ENCODE results near the gene PCNX4. TPM values are rescaled to one million over a fixed set of nuclear protein-coding genes. Genes with fewer than 3 reads are reported as not detected.

The PCNX4 gene
- polyA plus RNA-seq, 2 donors = 7.1 to 10.5 TPM

DNA sequence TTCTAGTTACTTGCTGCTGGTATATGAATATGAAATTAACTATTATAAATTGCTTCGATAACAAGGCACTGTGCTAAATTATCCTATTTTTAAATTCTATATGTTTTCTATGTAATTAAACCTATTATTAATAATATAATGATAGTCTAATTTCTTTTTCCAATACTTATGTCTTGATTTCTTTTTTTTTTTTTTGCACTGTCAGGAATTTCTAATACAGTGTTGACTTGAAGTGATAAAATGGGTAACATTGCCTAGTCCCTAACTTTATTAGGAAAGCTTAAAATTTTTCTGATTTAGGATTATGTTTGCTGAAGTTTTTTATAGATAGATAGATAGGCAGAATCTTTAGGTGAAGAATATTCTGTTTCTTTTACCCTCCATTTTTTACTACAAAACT, 87.1 kb downstream of the PCNX4 start:
- peaks cover 0 to 2% of the 10 kb centered on the region in 2 donors for H3K4me1 ChIP-seq (ENCODE audit: control insufficient read depth in 2 of 2, insufficient read depth in 2 of 2, low read length in 1 of 2)
- 97 to 98% methylated on average over 1 of the region's 1 CpG for WGBS, 2 donors
- no peaks in the 10 kb centered on the region for H3K9me3 ChIP-seq (ENCODE audit: control insufficient read depth in 2 of 2, insufficient read depth in 1 of 2, low read depth in 1 of 2, low read length in 1 of 2)

DNA sequence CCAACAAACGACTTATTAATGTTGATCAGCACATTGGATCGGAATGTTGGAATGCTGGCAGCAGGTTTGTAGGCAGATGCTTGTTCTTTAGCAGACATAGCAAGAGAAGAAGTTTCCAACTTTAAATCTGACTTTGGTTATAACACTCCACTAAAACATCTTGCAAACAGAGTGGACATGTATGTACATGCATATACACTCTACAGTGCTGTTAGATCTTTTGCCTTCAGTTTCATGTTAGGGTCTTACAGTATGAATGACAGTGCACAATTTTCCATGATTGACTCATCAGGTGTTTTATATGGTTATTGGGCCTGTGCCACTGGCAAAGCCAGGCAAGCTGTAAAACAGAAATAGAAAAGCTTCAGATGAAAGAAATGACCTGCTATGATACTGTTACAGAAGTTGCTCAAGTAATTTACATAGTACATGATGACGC, 87.7 kb downstream of the PCNX4 start:
- Histone ChIP-seq H3K9me3 (ENCODE audit: control insufficient read depth in 2 of 2, insufficient read depth in 1 of 2, low read depth in 1 of 2, low read length in 1 of 2) (no peaks in the 10 kb centered on the region), H3K4me3 (ENCODE audit: low read depth in 1 of 2, low read length in 2 of 2) (no peak overlapping the region), H3K36me3 (ENCODE audit: control insufficient read depth in 2 of 2, insufficient read depth in 2 of 2, low read length in 1 of 2) (no peaks in the 10 kb centered on the region), H3K27me3 (ENCODE audit: control insufficient read depth in 1 of 2, insufficient read depth in 2 of 2, low read length in 2 of 2) (no peaks in the 10 kb centered on the region), H3K27ac (ENCODE audit: low read depth in 2 of 2, low read length in 1 of 2) (no peak overlapping the region), H3K4me1 (ENCODE audit: control insufficient read depth in 2 of 2, insufficient read depth in 2 of 2, low read length in 1 of 2) (peaks cover 0 to 2% of the 10 kb centered on the region in 2 donors)
- WGBS, 2 donors = 34 to 54% methylated on average over 3 of the region's 3 CpGs

More for the DNA sequence above, 87.1 kb downstream of the PCNX4 start:
- Histone ChIP-seq H3K27ac (ENCODE audit: low read depth in 2 of 2, low read length in 1 of 2) (no peak overlapping the region), H3K27me3 (ENCODE audit: control insufficient read depth in 1 of 2, insufficient read depth in 2 of 2, low read length in 2 of 2) (no peaks in the 10 kb centered on the region), H3K4me3 (ENCODE audit: low read depth in 1 of 2, low read length in 2 of 2) (no peak overlapping the region), H3K36me3 (ENCODE audit: control insufficient read depth in 2 of 2, insufficient read depth in 2 of 2, low read length in 1 of 2) (no peaks in the 10 kb centered on the region)

DNA sequence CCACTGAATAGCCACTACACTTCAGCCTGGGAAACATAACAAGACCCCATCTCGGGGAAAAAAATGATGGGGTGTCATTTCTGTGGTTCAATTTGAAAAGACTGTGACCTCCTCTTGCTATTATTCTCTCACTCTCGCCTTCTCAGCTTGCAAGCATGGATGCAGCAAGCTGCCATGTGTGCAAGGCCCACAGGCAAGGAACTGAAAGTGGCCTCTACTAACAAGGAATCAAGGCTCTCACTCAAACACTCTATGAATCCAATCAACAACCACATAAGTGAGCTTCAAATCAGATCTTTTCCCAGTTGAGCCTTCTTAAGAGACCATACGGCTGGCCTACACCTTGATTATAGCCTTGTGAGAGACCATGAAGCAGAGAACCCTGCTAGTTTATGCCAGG, 91.4 kb downstream of the PCNX4 start:
- 92 to 97% methylated on average over 3 of the region's 3 CpGs for WGBS, 2 donors
- no peak overlapping the region for H3K4me3 ChIP-seq (ENCODE audit: low read depth in 1 of 2, low read length in 2 of 2)

DNA sequence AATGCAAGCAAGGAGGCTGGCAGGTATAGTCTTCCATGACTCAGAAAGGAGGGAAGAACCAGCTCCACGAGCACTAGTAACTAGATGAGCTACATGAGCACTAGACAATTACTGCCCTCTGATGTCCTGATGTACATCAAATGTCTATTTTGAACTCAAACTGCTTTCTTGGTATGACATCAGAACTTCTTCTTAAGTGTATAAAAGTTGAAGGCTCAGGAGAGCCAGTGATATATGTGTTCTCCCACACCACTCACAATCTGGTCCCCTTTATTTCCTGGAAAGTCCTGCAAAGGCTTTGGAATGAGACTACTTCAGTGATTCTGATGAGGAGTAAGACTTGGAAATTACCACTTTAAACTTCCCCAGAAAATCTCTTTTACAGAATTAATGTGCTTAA, 92.0 kb downstream of the PCNX4 start:
- H3K4me1 ChIP-seq (ENCODE audit: control insufficient read depth in 2 of 2, insufficient read depth in 2 of 2, low read length in 1 of 2) = no peaks in the 10 kb centered on the region
- no peaks in the 10 kb centered on the region for H3K27me3 ChIP-seq (ENCODE audit: control insufficient read depth in 1 of 2, insufficient read depth in 2 of 2, low read length in 2 of 2)
- 19 to 31% methylated on average over 1 of the region's 1 CpG for WGBS, 2 donors
- no peak overlapping the region for H3K27ac ChIP-seq (ENCODE audit: low read depth in 2 of 2, low read length in 1 of 2)
- H3K9me3 ChIP-seq (ENCODE audit: control insufficient read depth in 2 of 2, insufficient read depth in 1 of 2, low read depth in 1 of 2, low read length in 1 of 2) = no peaks in the 10 kb centered on the region
- peak overlapping the region in 1 of 2 donors; percentile 35 for H3K4me3 ChIP-seq (ENCODE audit: low read depth in 1 of 2, low read length in 2 of 2)
- H3K36me3 ChIP-seq (ENCODE audit: control insufficient read depth in 2 of 2, insufficient read depth in 2 of 2, low read length in 1 of 2) = no peaks in the 10 kb centered on the region

More for the DNA sequence above, 91.4 kb downstream of the PCNX4 start:
- H3K27me3 ChIP-seq (ENCODE audit: control insufficient read depth in 1 of 2, insufficient read depth in 2 of 2, low read length in 2 of 2) = no peaks in the 10 kb centered on the region
- no peak overlapping the region for H3K27ac ChIP-seq (ENCODE audit: low read depth in 2 of 2, low read length in 1 of 2)
- H3K4me1 ChIP-seq (ENCODE audit: control insufficient read depth in 2 of 2, insufficient read depth in 2 of 2, low read length in 1 of 2) = no peaks in the 10 kb centered on the region
- H3K36me3 ChIP-seq (ENCODE audit: control insufficient read depth in 2 of 2, insufficient read depth in 2 of 2, low read length in 1 of 2) = no peaks in the 10 kb centered on the region
- H3K9me3 ChIP-seq (ENCODE audit: control insufficient read depth in 2 of 2, insufficient read depth in 1 of 2, low read depth in 1 of 2, low read length in 1 of 2) = no peaks in the 10 kb centered on the region

DNA sequence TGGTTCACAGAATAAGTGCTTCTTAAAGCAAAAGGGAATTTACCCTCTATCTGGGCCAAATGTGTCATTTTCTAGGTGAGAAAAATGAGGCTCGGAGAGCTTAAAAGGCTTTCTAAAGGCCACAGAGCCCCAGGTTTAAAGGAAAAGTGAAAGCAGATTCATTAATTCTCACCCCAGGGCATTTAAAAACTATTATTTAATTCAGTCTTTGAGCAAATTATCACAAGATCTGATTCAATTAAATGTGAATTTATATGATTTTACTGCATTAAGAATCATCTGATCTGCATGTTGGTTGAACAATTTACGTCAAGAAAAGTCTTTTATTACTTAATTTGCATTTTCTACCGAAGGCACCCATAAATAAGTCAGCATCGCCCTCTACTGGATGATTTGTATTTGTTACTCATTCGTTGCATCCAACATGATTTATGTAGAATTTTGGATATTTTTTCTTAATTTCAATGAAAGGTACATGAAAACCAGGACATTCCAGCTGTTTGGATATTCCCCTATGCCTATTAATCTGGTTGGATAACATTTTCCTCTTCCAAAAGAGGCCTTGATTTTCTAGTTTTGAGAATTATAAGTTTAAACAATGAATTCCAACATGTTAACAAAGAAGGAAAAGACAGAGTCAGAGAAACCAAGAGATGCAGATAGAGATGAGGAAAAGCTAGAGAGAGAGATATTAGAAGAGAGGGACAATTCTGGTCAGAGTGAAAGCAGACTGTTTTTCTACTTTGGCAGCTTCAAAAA, 92.6 kb downstream of the PCNX4 start:
- 0 to 1% methylated on average over 5 of the region's 5 CpGs for whole genome bisulfite sequencing, 2 donors
- no peaks in the 10 kb centered on the region for H3K4me1 ChIP-seq (ENCODE audit: control insufficient read depth in 2 of 2, insufficient read depth in 2 of 2, low read length in 1 of 2)
- H3K36me3 ChIP-seq (ENCODE audit: control insufficient read depth in 2 of 2, insufficient read depth in 2 of 2, low read length in 1 of 2) = no peaks in the 10 kb centered on the region
- H3K27ac ChIP-seq (ENCODE audit: low read depth in 2 of 2, low read length in 1 of 2) = no peak overlapping the region
- peak overlapping the region in 1 of 2 donors; percentile 35 for H3K4me3 ChIP-seq (ENCODE audit: low read depth in 1 of 2, low read length in 2 of 2)
- no peaks in the 10 kb centered on the region for H3K27me3 ChIP-seq (ENCODE audit: control insufficient read depth in 1 of 2, insufficient read depth in 2 of 2, low read length in 2 of 2)
- no peaks in the 10 kb centered on the region for H3K9me3 ChIP-seq (ENCODE audit: control insufficient read depth in 2 of 2, insufficient read depth in 1 of 2, low read depth in 1 of 2, low read length in 1 of 2)

DNA sequence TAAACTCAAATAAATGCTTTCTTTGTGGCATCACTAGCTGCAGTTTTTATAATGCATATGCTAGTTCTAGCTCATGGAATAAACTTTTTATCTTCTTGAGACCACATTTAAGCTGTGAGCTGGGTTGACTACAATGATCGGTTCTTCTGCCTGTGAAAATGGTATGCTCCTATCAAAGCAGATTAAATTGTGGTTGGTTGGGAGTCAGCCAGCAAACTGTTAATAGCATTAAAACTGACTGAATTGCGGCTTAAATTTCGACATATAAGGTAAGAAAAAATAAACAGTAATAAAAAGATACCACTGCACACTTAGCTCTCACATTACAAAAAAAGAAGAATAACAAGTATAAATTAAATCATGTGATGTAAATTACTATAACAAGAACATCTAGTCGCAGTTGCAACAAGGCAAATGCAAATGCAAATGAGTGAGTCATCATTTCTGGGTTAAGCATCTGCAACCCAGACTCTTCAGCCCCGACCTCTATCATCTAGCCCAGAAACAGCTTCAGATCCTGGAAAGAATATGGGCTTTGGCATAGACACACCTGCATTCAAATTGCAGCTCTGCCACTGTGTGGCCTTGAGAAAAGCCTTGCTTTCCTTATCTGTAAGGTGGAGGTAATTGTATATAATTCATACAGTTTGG, 93.3 kb downstream of the PCNX4 start:
- no peaks in the 10 kb centered on the region for H3K36me3 ChIP-seq (ENCODE audit: control insufficient read depth in 2 of 2, insufficient read depth in 2 of 2, low read length in 1 of 2)
- no peaks in the 10 kb centered on the region for H3K4me1 ChIP-seq (ENCODE audit: control insufficient read depth in 2 of 2, insufficient read depth in 2 of 2, low read length in 1 of 2)
- no peak overlapping the region for H3K27ac ChIP-seq (ENCODE audit: low read depth in 2 of 2, low read length in 1 of 2)
- no peak overlapping the region for H3K4me3 ChIP-seq (ENCODE audit: low read depth in 1 of 2, low read length in 2 of 2)
- 57% methylated on average over 5 of the region's 5 CpGs for WGBS, 2 donors
- no peaks in the 10 kb centered on the region for H3K27me3 ChIP-seq (ENCODE audit: control insufficient read depth in 1 of 2, insufficient read depth in 2 of 2, low read length in 2 of 2)
- no peaks in the 10 kb centered on the region for H3K9me3 ChIP-seq (ENCODE audit: control insufficient read depth in 2 of 2, insufficient read depth in 1 of 2, low read depth in 1 of 2, low read length in 1 of 2)

DNA sequence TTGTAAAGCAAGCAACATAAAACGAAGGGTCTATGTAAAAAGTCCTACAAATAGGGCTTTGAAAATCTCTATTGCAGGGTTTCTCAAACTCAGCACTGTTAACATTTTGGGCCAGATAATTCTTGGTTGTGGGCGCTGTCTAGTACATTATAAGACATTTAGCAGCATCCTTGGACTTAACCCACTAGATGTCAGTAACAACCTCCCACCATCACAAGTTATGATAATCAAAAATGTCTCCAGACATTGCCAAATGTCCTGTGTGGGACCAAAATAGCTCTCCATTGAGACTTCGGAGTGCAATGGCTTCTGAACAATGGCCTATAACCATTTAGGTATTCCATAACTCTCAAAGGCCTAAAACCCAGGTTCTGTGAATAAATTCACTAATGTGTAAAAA, 96.4 kb downstream of the PCNX4 start:
- Histone ChIP-seq H3K27me3 (ENCODE audit: control insufficient read depth in 1 of 2, insufficient read depth in 2 of 2, low read length in 2 of 2) (no peaks in the 10 kb centered on the region), H3K36me3 (ENCODE audit: control insufficient read depth in 2 of 2, insufficient read depth in 2 of 2, low read length in 1 of 2) (no peaks in the 10 kb centered on the region), H3K27ac (ENCODE audit: low read depth in 2 of 2, low read length in 1 of 2) (no peak overlapping the region), H3K4me1 (ENCODE audit: control insufficient read depth in 2 of 2, insufficient read depth in 2 of 2, low read length in 1 of 2) (no peaks in the 10 kb centered on the region), H3K4me3 (ENCODE audit: low read depth in 1 of 2, low read length in 2 of 2) (no peak overlapping the region), H3K9me3 (ENCODE audit: control insufficient read depth in 2 of 2, insufficient read depth in 1 of 2, low read depth in 1 of 2, low read length in 1 of 2) (no peaks in the 10 kb centered on the region)
- WGBS, 2 donors = 63% methylated on average over 3 of the region's 3 CpGs

DNA sequence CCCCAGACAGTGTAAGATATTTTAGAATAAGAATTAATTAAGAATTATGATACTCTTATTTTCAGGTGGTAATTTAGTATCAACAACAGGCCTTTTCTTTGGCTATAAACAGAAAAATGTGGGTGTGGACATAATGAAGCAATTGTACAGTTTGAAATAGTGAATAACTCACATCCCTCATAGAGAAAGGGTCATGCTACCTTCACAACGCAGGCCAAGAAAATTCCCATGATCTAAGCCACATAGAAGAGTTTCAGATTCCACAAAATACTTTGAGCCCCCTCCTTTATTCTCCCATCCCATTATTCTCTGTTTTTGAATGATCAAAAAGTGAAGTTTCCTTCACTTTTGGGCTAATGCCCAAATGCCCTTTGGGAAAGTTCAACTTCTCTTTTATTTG, 97.0 kb downstream of the PCNX4 start:
- Histone ChIP-seq H3K27ac (ENCODE audit: low read depth in 2 of 2, low read length in 1 of 2) (no peak overlapping the region), H3K4me3 (ENCODE audit: low read depth in 1 of 2, low read length in 2 of 2) (no peak overlapping the region), H3K27me3 (ENCODE audit: control insufficient read depth in 1 of 2, insufficient read depth in 2 of 2, low read length in 2 of 2) (no peaks in the 10 kb centered on the region), H3K4me1 (ENCODE audit: control insufficient read depth in 2 of 2, insufficient read depth in 2 of 2, low read length in 1 of 2) (no peaks in the 10 kb centered on the region), H3K36me3 (ENCODE audit: control insufficient read depth in 2 of 2, insufficient read depth in 2 of 2, low read length in 1 of 2) (no peaks in the 10 kb centered on the region), H3K9me3 (ENCODE audit: control insufficient read depth in 2 of 2, insufficient read depth in 1 of 2, low read depth in 1 of 2, low read length in 1 of 2) (no peaks in the 10 kb centered on the region)
- WGBS, 2 donors = 62 to 76% methylated on average over 1 of the region's 1 CpG

DNA sequence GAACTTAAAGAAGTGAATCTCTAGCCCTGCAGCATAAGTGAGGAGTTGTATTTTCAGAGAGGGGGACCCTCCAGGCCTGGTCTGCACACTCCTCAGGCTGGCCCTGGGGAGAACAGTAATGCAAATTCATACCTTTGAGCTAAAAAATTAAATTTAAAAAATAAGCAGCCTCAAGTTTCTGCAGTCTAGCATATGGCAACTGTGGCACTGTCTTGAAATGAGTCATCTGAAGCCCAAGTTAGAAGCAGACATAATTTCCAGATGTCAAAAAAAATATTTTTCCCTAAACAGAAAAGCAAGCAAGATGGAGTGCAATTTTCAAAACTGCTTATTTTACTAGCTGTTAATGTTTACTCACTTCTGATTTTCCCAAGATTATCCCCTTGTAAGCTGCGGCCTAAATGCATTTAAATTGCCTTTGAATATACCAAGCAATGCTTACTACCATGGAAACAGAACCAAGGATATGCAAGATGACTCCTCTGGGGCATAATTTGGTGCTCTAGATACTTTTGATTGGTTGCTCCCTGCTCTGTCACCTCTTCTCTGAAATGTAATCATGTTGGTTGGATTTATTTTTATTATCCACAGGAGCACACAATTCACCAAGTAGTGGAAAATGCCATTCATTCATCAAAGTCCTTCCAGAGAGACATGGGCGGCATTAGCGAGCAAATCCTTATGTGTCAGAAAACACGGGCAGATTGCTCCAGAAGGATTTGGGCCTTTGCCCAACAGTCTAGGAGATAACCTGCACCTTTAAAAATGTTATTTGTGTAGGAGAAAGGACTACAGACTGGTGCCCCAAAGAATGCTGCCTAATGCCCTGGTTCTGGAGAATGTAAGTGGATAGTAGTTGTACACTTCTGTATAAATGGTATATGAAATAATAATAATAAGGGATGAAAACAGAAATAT, 98.5 kb downstream of the PCNX4 start:
- no peak overlapping the region for H3K4me3 ChIP-seq (ENCODE audit: low read depth in 1 of 2, low read length in 2 of 2)
- WGBS, 2 donors = 73 to 77% methylated on average over 4 of the region's 4 CpGs

More for the DNA sequence above, 98.5 kb downstream of the PCNX4 start:
- no peaks in the 10 kb centered on the region for H3K4me1 ChIP-seq (ENCODE audit: control insufficient read depth in 2 of 2, insufficient read depth in 2 of 2, low read length in 1 of 2)
- H3K27me3 ChIP-seq (ENCODE audit: control insufficient read depth in 1 of 2, insufficient read depth in 2 of 2, low read length in 2 of 2) = no peaks in the 10 kb centered on the region
- no peaks in the 10 kb centered on the region for H3K9me3 ChIP-seq (ENCODE audit: control insufficient read depth in 2 of 2, insufficient read depth in 1 of 2, low read depth in 1 of 2, low read length in 1 of 2)
- no peak overlapping the region for H3K27ac ChIP-seq (ENCODE audit: low read depth in 2 of 2, low read length in 1 of 2)
- H3K36me3 ChIP-seq (ENCODE audit: control insufficient read depth in 2 of 2, insufficient read depth in 2 of 2, low read length in 1 of 2) = no peaks in the 10 kb centered on the region

Measured in esophagus (tissue), 2 donors.